Omental fat pad (tissue), 4 donors: ENCODE results near the gene FAM120C. TPM values are rescaled to one million over a fixed set of nuclear protein-coding genes. Genes with fewer than 3 reads are reported as not detected.

Experiments used
- ATAC-seq: fragments of 150-250 bp; one replicate; pipeline ENCODE4 v1.9.1; 2016; ENCODE audit warnings: mild to moderate bottlenecking, moderate library complexity; ENCODE audit not compliant: low FRiP score
- DNase-seq: peaks from one replicate; pipeline ENCODE4 v3.0.0-alpha.2; 2019; ENCODE audit warnings: low spot score
- total RNA-seq, 4 donors: library from RNA; depleted of rRNA; stranded (reverse); fragments of >200 nt; gene quantifications; one replicate each; pipeline ENCODE4 v1.1.0, GENCODE V29; 2016
- TF ChIP-seq, protein P1 (sequence below), 3 donors: fragments of 450-650 bp; IDR thresholded peaks; one replicate each; pipeline ENCODE4 v1.5.1; 2016 to 2017; ENCODE audit warnings: antibody characterized with exemption in 3 of 3, mild to moderate bottlenecking in 3 of 3, moderate library complexity in 2 of 3

Gene FAM120C
- total RNA-seq, 4 donors from 2014 or later = 9.7 to 11.8 (median 11.8) TPM

GRCh38 chrX:54044126-54044876 is 138.8 kb downstream of the FAM120C start, which contains the start of gene PHF8:
Gene PHF8 (minus strand): TSS chrX:54044473. CDS start chrX:54042728, 1,745 bp downstream.
- ATAC-seq = peak; percentile 93
- TF ChIP-seq, protein P1, sequence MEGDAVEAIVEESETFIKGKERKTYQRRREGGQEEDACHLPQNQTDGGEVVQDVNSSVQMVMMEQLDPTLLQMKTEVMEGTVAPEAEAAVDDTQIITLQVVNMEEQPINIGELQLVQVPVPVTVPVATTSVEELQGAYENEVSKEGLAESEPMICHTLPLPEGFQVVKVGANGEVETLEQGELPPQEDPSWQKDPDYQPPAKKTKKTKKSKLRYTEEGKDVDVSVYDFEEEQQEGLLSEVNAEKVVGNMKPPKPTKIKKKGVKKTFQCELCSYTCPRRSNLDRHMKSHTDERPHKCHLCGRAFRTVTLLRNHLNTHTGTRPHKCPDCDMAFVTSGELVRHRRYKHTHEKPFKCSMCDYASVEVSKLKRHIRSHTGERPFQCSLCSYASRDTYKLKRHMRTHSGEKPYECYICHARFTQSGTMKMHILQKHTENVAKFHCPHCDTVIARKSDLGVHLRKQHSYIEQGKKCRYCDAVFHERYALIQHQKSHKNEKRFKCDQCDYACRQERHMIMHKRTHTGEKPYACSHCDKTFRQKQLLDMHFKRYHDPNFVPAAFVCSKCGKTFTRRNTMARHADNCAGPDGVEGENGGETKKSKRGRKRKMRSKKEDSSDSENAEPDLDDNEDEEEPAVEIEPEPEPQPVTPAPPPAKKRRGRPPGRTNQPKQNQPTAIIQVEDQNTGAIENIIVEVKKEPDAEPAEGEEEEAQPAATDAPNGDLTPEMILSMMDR (IDR thresholded peaks at IDR 0.05) = no peak
- peak; percentile 73 for DNase-seq

GRCh38 chrX:54043541-54044125 is 139.4 kb downstream of the FAM120C start:
- TF ChIP-seq, protein P1 (IDR thresholded peaks at IDR 0.05) = no peak
- no peak for DNase-seq
- ATAC-seq = peak; percentile 26

DNA sequence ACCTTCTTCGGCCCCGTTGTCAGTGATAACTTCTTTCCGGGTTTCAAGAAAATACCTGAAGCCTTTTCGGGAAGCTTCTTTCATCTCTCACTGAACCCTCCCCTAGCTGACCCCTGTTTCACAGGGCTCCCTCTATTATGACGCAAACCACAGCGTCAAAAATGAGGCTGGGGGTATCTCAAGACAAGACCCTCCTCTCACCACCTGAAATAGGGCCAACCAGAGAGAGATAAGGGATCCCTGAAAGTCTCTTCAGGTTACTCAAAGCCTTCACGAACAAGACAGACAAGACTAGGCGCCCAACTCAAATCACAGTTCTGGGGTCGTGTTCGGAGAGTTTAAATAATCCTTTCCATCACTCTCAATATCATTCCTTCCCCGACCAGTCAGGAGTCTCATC is 140.0 kb downstream of the FAM120C start:
- ATAC-seq = no peak
- no peak for DNase-seq
- TF ChIP-seq, protein P1 (IDR thresholded peaks at IDR 0.05) = no peak

DNA sequence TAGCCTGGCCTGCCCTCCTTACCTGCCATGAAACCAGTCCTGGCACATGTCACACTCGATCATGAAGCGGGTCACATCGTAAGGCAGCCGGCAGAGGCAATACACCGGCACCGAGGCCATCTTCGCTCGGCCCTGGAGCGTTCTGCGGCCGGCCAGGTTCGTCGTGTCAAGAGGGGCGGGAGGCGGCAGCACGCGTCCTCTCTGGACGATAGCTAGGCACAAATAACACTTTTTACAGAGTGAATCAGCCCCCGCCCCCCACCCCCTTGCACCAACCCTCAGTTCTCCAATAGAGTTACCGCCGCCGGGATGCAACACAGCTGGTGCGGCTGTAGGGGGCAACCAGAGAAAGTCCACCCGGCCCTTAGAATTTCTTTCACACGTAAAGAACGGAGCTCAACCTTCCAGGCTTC is 140.4 kb downstream of the FAM120C start:
- DNase-seq (no peak), ATAC-seq (peak; percentile 39)

GRCh38 chrX:54030329-54030728 is 152.7 kb downstream of the FAM120C start:
- ATAC-seq = no peak
- TF ChIP-seq, protein P1 (IDR thresholded peaks at IDR 0.05) = no peak
- DNase-seq = no peak

More for the DNA sequence above, 140.4 kb downstream of the FAM120C start:
- TF ChIP-seq, protein P1 (IDR thresholded peaks at IDR 0.05) = no peak

- ATAC-seq = no peak
- TF ChIP-seq, protein P1 (IDR thresholded peaks at IDR 0.05) = no peak
- no peak for DNase-seq
Measured at GRCh38 chrX:54029529-54030143, 153.4 kb downstream of the FAM120C start.
